Umbilical cord (tissue), 2 donors: ENCODE measurements around the gene IL18. TPM values are rescaled to one million over a fixed set of nuclear protein-coding genes. Genes with fewer than 3 reads are reported as not detected.
"Not testable (repeated sequence)": the region's sequence is repeated elsewhere in the genome, so short reads cannot be mapped to it uniquely, and the experiment has no call there.

ENCODE experiments used
- DNase-seq: peaks from one replicate; pipeline ENCODE4 v3.0.0-alpha.2; 2015; ENCODE audit warnings: low spot score
- total RNA-seq: library from RNA; depleted of rRNA; stranded (reverse); fragments of >200 nt; gene quantifications from one replicate; pipeline ENCODE4 v1.2.3, GENCODE V29; 2014; ENCODE audit warnings: low replicate concordance; ENCODE audit not compliant: insufficient read depth

The IL18 gene
- total RNA-seq, 1 donor from 2014 or later: 16.9 TPM

DNA sequence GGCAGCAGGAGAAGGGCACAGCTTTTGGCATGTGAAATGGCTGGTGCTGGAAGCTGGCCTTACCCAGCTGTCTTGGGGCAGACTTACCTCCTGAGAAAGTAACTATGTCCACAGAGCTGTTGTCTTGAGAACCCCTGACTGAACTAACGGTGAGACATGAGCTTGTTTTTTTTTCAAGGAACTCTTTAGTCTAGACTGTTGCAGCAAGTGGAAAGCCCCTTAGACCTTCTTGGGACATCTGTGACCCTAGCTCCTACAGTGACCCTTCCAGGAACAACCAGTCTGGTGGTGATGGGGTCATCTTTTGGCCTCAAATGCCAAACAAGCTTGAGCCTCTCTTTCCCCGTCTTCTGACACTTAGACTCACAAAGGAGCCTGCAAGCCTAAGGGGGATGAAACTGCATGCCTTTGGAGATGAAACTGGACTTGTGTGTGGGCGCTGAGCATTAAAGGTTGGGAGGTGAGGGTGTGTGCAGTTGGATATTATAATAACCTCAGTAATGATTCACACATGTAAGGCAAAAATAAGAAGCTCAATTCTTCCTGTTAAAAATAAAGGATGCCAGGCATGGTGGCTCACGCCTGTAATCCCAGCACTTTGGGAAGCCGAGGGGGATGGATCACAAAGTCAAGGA is 41.8 kb downstream of the IL18 start:
- no peak for DNase-seq

DNA sequence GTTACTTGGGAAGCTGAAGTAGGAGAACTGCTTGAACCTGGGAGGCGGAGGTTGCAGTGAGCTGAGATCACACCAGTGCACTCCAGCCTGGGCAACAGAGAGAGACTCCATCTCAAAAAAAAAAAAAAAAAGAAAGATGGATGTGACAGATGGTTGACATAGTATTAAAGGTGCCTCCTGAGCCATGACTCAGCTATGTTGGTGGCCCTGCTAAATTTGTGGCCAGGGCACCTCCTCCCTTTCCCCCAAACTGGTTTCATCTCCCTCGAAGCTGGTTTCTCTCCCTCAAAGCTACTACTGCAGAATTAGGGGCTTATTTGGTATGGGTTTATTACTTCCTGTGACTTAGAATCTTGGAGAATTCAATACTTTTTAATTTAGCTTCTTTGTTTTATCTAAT is 45.7 kb downstream of the IL18 start:
- no peak for DNase-seq

- DNase-seq: no peak
Measured at GRCh38 chr11:112115386-112115785, 48.5 kb downstream of the IL18 start.

GRCh38 chr11:112114460-112114859 is 49.4 kb downstream of the IL18 start:
- no peak for DNase-seq

- DNase-seq: peak; percentile 68
Measured at GRCh38 chr11:112113539-112114457, 50.1 kb downstream of the IL18 start.

GRCh38 chr11:112106070-112106469 is 57.8 kb downstream of the IL18 start:
- DNase-seq: no peak

GRCh38 chr11:112103446-112103845 is 60.4 kb downstream of the IL18 start:
- DNase-seq: no peak

- peak; percentile 44 for DNase-seq
Measured at GRCh38 chr11:112100462-112100861, 63.4 kb downstream of the IL18 start.

- no peak for DNase-seq
Measured at GRCh38 chr11:112097734-112098528, 66.0 kb downstream of the IL18 start.

DNA sequence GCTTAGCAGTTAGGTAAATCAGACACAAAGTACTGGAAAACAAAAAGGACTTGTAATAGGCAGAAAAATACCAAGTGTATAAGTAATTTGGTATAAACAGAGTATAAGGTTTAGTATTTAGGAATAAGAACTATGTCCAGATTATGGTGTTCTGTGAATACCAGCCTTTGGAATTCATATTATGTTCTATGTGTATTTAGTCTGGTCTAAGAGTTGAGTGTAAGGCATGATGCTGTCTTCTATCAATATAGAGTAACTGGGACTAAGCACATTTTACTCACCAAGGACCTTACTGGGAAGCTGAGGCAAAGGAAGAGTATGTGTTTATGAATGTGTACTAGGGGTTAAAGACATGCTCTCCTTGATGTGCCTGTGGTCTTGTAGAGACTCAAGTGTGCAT is 67.7 kb downstream of the IL18 start:
- DNase-seq: no peak

- not testable (repeated sequence) for DNase-seq
Measured at GRCh38 chr11:112095302-112095701, 68.6 kb downstream of the IL18 start.

Other genes starting within 250 kb of the IL18 start
- 1.9 TPM for gene C11orf52, start 245.2 kb downstream of the IL18 start, total RNA-seq
- gene DIXDC1, start 226.8 kb downstream of the IL18 start, total RNA-seq: 79.0 TPM
- 16.6 TPM for gene DLAT, start 138.7 kb downstream of the IL18 start, total RNA-seq
- gene PIH1D2, start 90.1 kb downstream of the IL18 start, total RNA-seq: not detected
- gene NKAPD1, start 89.8 kb downstream of the IL18 start, total RNA-seq: 18.3 TPM
- 37.3 TPM for gene TIMM8B, start 77.3 kb downstream of the IL18 start, total RNA-seq
- gene SDHD, start 77.2 kb downstream of the IL18 start, total RNA-seq: 110 TPM
- gene TEX12, start 3.3 kb upstream of the IL18 start, total RNA-seq: 3.1 TPM
- 22.1 TPM for gene BCO2, start 11.4 kb upstream of the IL18 start, total RNA-seq
- gene PTS, start 62.3 kb upstream of the IL18 start, total RNA-seq: 60.7 TPM
- not detected for gene PLET1, start 96.8 kb upstream of the IL18 start, total RNA-seq